Activated CD4-positive, alpha-beta T cell treated with anti-CD3 and anti-CD28 coated beads, Interleukin-2, amount 10 ng/mL, durations not matched to agents 7 days and 5 days (primary cell): ENCODE measurements around the gene DPP3. TPM values are rescaled to one million over a fixed set of nuclear protein-coding genes. Genes with fewer than 3 reads are reported as not detected.
"Not testable (repeated sequence)": the region's sequence is repeated elsewhere in the genome, so short reads cannot be mapped to it uniquely, and the experiment has no call there.

Experiments
- CTCF ChIA-PET: fragments of 350-600 bp; sonication (Branson Sonifier 250); formaldehyde crosslinking; loops from one replicate; lab custom pipeline; 2021; ENCODE audit warnings: antibody characterized with exemption; lab: Charles Lee
- POLR2A ChIA-PET: fragments of 350-600 bp; sonication (Branson Sonifier 250); formaldehyde crosslinking; loops from one replicate; lab custom pipeline; 2021; ENCODE audit warnings: antibody characterized with exemption; lab: Charles Lee
- DNase-seq: peaks from one replicate; pipeline ENCODE4 v3.0.0-alpha.2; 2020
- H3K27ac Mint-ChIP-seq: one replicate; pipeline ENCODE4 v1.8.0; 2021; ENCODE audit warnings: mild to moderate bottlenecking, moderate library complexity, mixed read lengths
- H3K27me3 Mint-ChIP-seq: one replicate; pipeline ENCODE4 v1.8.0; 2021; ENCODE audit warnings: mixed read lengths
- H3K36me3 Mint-ChIP-seq: one replicate; pipeline ENCODE4 v1.8.0; 2021; ENCODE audit warnings: low read depth, mixed read lengths
- H3K4me1 Mint-ChIP-seq: one replicate; pipeline ENCODE4 v1.8.0; 2021; ENCODE audit warnings: mixed read lengths
- H3K4me3 Mint-ChIP-seq: one replicate; pipeline ENCODE4 v1.8.0; 2021; ENCODE audit warnings: mild to moderate bottlenecking, moderate library complexity, mixed read lengths
- H3K9me3 Mint-ChIP-seq: one replicate; pipeline ENCODE4 v1.8.0; 2021; ENCODE audit warnings: mixed read lengths
- total RNA-seq, 2 experiments: library from RNA; stranded (reverse); gene quantifications; one replicate each; pipeline ENCODE4 v1.2.3, GENCODE V29; 2021

DPP3 gene
- total RNA-seq, 2 experiments from 2014 or later: 78.4 to 82.3 TPM

DNA sequence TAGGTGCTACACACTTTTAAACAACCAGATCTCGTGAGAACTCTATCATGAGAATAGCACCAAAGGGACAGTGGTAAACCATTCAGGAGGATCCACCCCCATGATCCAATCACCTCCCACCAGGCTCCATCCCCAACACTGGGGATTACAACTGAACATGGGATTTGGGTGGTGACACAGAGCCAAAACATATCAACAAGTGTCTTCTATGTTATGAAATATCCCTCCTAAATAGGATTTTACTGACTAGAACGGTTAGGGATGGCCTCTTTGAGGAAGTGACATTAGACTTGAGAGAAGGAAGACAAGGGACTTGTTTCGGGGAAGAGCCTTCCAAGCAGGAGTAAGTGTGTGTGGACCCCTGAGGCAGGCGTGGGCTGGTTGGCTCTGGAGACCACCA is 29.7 kb upstream of the DPP3 start:
- H3K4me1 Mint-ChIP-seq: peaks cover 16% of the 10 kb centered on the region
- no peak overlapping the region for H3K27ac Mint-ChIP-seq
- H3K36me3 Mint-ChIP-seq: no peaks in the 10 kb centered on the region
- peaks cover 6% of the 10 kb centered on the region for H3K27me3 Mint-ChIP-seq
- no peak for DNase-seq
- H3K9me3 Mint-ChIP-seq: no peaks in the 10 kb centered on the region
- POLR2A ChIA-PET: no interaction called here
- no peak overlapping the region for H3K4me3 Mint-ChIP-seq
- CTCF ChIA-PET: interaction anchor here (0.8 kb wide), 1 partner anchor 12 kb away, joined by 3 read pairs; the partner anchor contains the start of gene MRPL11

DNA sequence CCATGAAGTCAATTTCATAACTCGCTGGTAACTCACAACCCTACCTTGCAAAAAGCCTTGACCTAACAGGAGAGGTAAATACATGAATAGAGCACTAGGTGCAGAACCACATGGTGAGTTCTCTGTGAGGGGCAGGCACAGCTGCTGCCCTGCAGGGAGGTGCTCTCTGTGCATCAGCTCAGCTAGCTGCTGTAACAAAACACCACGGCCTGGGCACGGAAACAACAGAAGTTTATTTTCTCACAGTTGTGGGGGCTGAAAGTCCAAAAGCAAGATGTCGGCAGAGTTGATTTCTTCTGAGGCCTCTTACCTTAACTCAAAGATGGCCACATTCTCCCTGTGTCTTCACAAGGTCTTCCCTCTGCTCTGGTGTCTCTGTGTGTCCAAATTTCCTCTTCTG is 28.6 kb upstream of the DPP3 start:
- H3K4me3 Mint-ChIP-seq: no peak overlapping the region
- no peak overlapping the region for H3K27ac Mint-ChIP-seq
- CTCF ChIA-PET: no interaction called here

DNA sequence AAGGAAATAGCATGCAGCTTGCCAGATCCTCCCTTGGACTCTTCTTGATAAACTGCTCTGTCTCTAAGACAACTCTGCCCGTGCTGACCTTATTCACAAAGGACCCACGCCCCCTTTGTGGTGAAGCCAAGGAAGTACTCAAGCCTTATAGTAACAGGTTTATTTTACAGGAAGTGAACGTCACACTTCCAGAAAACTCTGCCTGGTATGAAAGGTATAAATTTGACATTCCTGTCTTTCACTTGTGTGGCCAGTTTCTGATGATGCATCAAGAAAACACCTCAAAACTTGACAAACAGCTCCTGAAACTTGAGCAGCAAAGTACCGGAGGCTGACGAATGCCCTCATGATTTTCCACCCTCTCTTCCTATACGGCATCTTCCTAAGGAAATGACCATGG is 26.0 kb upstream of the DPP3 start:
- no peaks in the 10 kb centered on the region for H3K9me3 Mint-ChIP-seq
- H3K4me1 Mint-ChIP-seq: peaks cover 17% of the 10 kb centered on the region
- H3K27ac Mint-ChIP-seq: no peak overlapping the region
- H3K4me3 Mint-ChIP-seq: no peak overlapping the region
- H3K36me3 Mint-ChIP-seq: no peaks in the 10 kb centered on the region
- ChIA-PET CTCF (interaction anchor here (0.6 to 2.7 kb wide), 5 partner anchors 9 to 152 kb away, joined by 3 to 18 read pairs (median 3); partner anchors contain the start of gene MRPL11), POLR2A (no interaction called here)
- peaks cover 3% of the 10 kb centered on the region for H3K27me3 Mint-ChIP-seq
- DNase-seq: no peak

More for the DNA sequence above, 28.6 kb upstream of the DPP3 start:
- DNase-seq: no peak
- POLR2A ChIA-PET: no interaction called here
- no peaks in the 10 kb centered on the region for H3K9me3 Mint-ChIP-seq
- H3K36me3 Mint-ChIP-seq: no peaks in the 10 kb centered on the region
- peaks cover 16% of the 10 kb centered on the region for H3K4me1 Mint-ChIP-seq
- peaks cover 3% of the 10 kb centered on the region for H3K27me3 Mint-ChIP-seq

- DNase-seq: no peak
- POLR2A ChIA-PET: no interaction called here
- peaks cover 3% of the 10 kb centered on the region for H3K27me3 Mint-ChIP-seq
- H3K4me1 Mint-ChIP-seq: peaks cover 20% of the 10 kb centered on the region
- no peaks in the 10 kb centered on the region for H3K9me3 Mint-ChIP-seq
- CTCF ChIA-PET: interaction anchor here (0.6 to 2.7 kb wide), 5 partner anchors 10 to 115 kb away, joined by 3 to 18 read pairs (median 3); partner anchors contain the start of genes DPP3 and MRPL11
- H3K36me3 Mint-ChIP-seq: no peaks in the 10 kb centered on the region
- no peak overlapping the region for H3K27ac Mint-ChIP-seq
- H3K4me3 Mint-ChIP-seq: no peak overlapping the region
Observed at GRCh38 chr11:66454828-66455227, 25.4 kb upstream of the DPP3 start.

- no peak overlapping the region for H3K4me3 Mint-ChIP-seq
- H3K9me3 Mint-ChIP-seq: peaks cover 10% of the 10 kb centered on the region
- H3K27ac Mint-ChIP-seq: no peak overlapping the region
- no peak for DNase-seq
- H3K36me3 Mint-ChIP-seq: peaks cover 7% of the 10 kb centered on the region
- H3K27me3 Mint-ChIP-seq: peaks cover 3% of the 10 kb centered on the region
- POLR2A ChIA-PET: no interaction called here
- H3K4me1 Mint-ChIP-seq: peaks cover 28% of the 10 kb centered on the region
- CTCF ChIA-PET: interaction anchor here (1.2 to 1.5 kb wide), 2 partner anchors 19 to 49 kb away, joined by 3 to 4 read pairs; partner anchors contain the start of gene MRPL11
Observed at GRCh38 chr11:66457826-66458225, 22.4 kb upstream of the DPP3 start.

DNA sequence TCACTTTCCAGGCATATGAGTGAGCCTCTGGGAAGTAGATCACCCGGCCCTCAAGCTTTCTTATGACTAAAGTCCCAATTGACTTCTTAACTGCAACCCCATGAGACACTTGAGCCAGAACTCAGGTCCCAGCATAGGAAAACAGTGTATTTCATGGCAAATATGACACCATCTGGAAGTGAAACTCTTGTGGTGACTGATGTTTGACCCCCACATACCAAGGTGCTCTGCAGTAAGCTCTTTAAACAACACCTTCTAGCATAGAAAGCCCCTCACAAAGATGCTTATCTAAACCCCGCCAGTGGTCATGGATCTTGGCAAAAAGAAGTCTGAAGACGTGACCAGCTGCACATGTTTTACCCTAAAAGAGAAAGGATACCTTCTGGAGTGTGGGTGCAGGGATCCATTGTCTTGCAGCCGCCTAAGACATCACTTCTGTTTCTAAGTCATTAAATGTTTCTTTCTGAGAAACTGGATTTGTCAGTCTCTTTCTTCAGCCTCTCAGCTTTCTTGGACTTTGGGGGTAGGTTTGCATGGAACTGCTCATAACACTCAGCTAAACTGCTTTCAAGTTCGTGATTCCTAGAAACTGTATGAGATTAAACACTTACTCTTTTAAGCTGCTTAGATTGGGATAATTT is 21.0 kb upstream of the DPP3 start:
- H3K4me3 Mint-ChIP-seq: no peak overlapping the region
- POLR2A ChIA-PET: no interaction called here
- DNase-seq: no peak

GRCh38 chr11:66462010-66462409 is 18.2 kb upstream of the DPP3 start:
- Mint-ChIP-seq H3K27me3 (no peaks in the 10 kb centered on the region), H3K4me1 (peaks cover 32% of the 10 kb centered on the region)

More for the DNA sequence above, 21.0 kb upstream of the DPP3 start:
- Mint-ChIP-seq H3K9me3 (peaks cover 11% of the 10 kb centered on the region), H3K27me3 (peaks cover 3% of the 10 kb centered on the region), H3K4me1 (peaks cover 26% of the 10 kb centered on the region), H3K36me3 (peaks cover 10% of the 10 kb centered on the region), H3K27ac (no peak overlapping the region)
- CTCF ChIA-PET: interaction anchor here (0.6 to 1.5 kb wide), 3 partner anchors 21 to 57 kb away, joined by 3 to 4 read pairs (median 3); partner anchors contain the start of gene MRPL11

GRCh38 chr11:66462911-66463310 is 17.3 kb upstream of the DPP3 start:
- Mint-ChIP-seq H3K36me3 (peaks cover 10% of the 10 kb centered on the region), H3K27me3 (peaks cover 2% of the 10 kb centered on the region), H3K4me3 (no peak overlapping the region), H3K27ac (peak overlapping the region; percentile 36), H3K4me1 (peaks cover 38% of the 10 kb centered on the region), H3K9me3 (peaks cover 11% of the 10 kb centered on the region)
- POLR2A ChIA-PET: no interaction called here
- DNase-seq: no peak
- CTCF ChIA-PET: interaction anchor here (0.8 to 1.4 kb wide), 3 partner anchors 9 to 41 kb away, joined by 3 to 6 read pairs (median 3); partner anchors contain the start of gene MRPL11

More at GRCh38 chr11:66462010-66462409, 18.2 kb upstream of the DPP3 start:
- no peak for DNase-seq
- ChIA-PET POLR2A (no interaction called here), CTCF (interaction anchor here (1.0 to 2.0 kb wide), 3 partner anchors 17 to 40 kb away, joined by 3 to 7 read pairs (median 3); partner anchors contain the start of gene MRPL11)
- peaks cover 10% of the 10 kb centered on the region for H3K36me3 Mint-ChIP-seq
- no peak overlapping the region for H3K4me3 Mint-ChIP-seq
- peaks cover 11% of the 10 kb centered on the region for H3K9me3 Mint-ChIP-seq
- H3K27ac Mint-ChIP-seq: no peak overlapping the region

- peaks cover 46% of the 10 kb centered on the region for H3K4me1 Mint-ChIP-seq
- DNase-seq, H3K27ac Mint-ChIP-seq, H3K36me3 Mint-ChIP-seq, POLR2A ChIA-PET, H3K27me3 Mint-ChIP-seq, H3K4me3 Mint-ChIP-seq: not testable (repeated sequence)
- CTCF ChIA-PET: interaction anchor here (1.4 kb wide), 2 partner anchors 25 kb away, joined by 6 to 9 read pairs; partner anchors contain the start of gene MRPL11
- H3K9me3 Mint-ChIP-seq: peaks cover 11% of the 10 kb centered on the region
Observed at GRCh38 chr11:66464116-66464515, 16.1 kb upstream of the DPP3 start.

DNA sequence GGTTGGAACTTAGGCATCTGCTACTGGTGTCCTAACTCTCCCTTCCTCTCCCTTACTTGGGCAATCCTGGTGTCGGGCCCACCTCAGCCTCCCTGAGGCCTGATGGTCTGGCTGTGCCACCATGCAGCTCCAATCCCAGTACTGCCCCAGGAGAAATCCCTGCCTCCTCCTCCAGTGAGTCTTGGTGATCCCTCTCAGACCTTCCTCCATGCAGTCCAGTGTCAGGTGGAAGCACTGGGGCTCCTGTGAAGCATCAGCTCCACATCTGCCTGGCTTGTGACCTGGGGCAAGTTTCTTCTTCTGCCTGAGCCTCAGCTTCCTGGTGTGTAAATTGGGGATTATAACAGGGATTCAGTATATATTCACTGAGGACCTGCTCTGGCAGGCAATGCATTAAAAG is 15.3 kb upstream of the DPP3 start:
- ChIA-PET POLR2A (no interaction called here), CTCF (interaction anchor here (0.6 to 1.4 kb wide), 3 partner anchors 11 to 26 kb away, joined by 3 to 9 read pairs (median 4); partner anchors contain the start of genes DPP3 and MRPL11)
- Mint-ChIP-seq H3K36me3 (peaks cover 10% of the 10 kb centered on the region), H3K27me3 (peaks cover 2% of the 10 kb centered on the region), H3K4me1 (peaks cover 42% of the 10 kb centered on the region), H3K9me3 (peaks cover 11% of the 10 kb centered on the region), H3K27ac (no peak overlapping the region), H3K4me3 (no peak overlapping the region)
- DNase-seq: no peak

DNA sequence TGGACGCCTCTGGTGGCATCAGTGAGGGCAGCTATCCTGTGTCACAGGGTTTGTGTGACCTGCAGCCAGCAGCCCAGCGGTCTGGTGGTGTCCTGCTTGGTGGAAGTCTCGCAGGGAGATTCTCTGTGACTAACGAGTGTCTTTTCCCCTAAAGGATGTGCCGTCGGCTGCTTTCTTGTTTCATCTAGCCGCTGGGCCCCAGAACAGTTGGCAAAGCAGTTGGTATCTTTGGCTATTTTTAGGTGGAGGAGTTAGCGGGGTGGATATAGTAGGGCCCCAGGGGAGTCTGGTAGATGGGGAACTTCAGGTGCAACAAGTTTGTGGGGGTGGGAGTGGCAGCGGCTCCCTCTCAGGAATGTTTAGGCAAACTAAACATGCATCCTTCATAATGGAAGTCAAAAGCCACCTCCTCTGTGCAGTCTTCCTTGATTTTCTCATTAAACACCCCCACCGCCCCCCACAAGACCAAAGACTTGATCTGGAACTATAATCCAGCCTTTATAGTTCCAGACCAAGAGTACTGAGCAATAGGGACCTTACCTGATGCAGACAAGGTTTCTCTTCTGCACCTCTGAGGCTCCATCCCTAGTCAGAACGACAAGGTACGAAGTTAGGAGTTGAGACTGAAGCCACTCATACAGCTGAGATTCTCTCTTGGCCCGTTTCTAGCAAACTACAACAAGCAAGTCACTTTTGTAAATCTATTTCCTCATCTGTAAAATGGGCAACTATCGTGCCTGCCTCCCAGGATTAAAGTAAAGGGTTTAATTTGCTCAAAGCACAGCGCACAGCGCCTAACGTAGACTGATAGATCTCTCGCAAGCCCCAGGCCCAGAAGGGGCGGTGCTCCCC is 14.6 kb upstream of the DPP3 start:
- Mint-ChIP-seq H3K27ac (peak overlapping the region; percentile 70), H3K9me3 (peaks cover 11% of the 10 kb centered on the region), H3K36me3 (peaks cover 10% of the 10 kb centered on the region), H3K27me3 (peaks cover 2% of the 10 kb centered on the region), H3K4me3 (peak overlapping the region; percentile 81), H3K4me1 (peaks cover 42% of the 10 kb centered on the region)
- CTCF ChIA-PET: interaction anchor here (0.6 to 1.7 kb wide), 7 partner anchors 12 to 28 kb away, joined by 3 to 9 read pairs (median 3); partner anchors contain the start of genes DPP3 and MRPL11
- POLR2A ChIA-PET: interaction anchor here (1.4 kb wide), 1 partner anchor 15 kb away, joined by 4 read pairs; the partner anchor contains the start of gene DPP3
- DNase-seq: no peak
